GM18505 (cell line): ENCODE measurements around the gene PPIL3.
"Not testable (repeated sequence)": the region's sequence is repeated elsewhere in the genome, so short reads cannot be mapped to it uniquely, and the experiment has no call there.

Source experiments
- ATAC-seq: cut with Tn5 transposase; IDR thresholded peaks from one replicate; pipeline ENCODE4 v1.9.1; 2021; ENCODE audit not compliant: unreplicated experiment
- POLR2A ChIP-seq: IDR thresholded peaks from 4 replicates; pipeline ENCODE4 v1.6.1; 2011; ENCODE audit warnings: borderline replicate concordance; ENCODE audit not compliant: insufficient read depth, insufficient read length; ENCODE audit errors: extremely low read depth

PPIL3 gene

GRCh38 chr2:200888704-200889625 lies at the start of gene PPIL3, which contains the start of gene NIF3L1:
Gene PPIL3 (minus strand): TSS chr2:200889077. CDS start chr2:200887615, 1,462 bp downstream.
Gene NIF3L1 (plus strand): TSS chr2:200889371. CDS start chr2:200891944, 2,573 bp downstream.
- ATAC-seq = peak; percentile 86
- peak; percentile 73 for TF ChIP-seq POLR2A

GRCh38 chr2:200930947-200931626 lies 42.2 kb upstream of the PPIL3 start:
- TF ChIP-seq POLR2A = no peak
- ATAC-seq = no peak

- no peak for TF ChIP-seq POLR2A
- ATAC-seq = no peak
Measured at GRCh38 chr2:200929334-200930249, 40.7 kb upstream of the PPIL3 start.

- no peak for TF ChIP-seq POLR2A
- ATAC-seq = no peak
Measured at GRCh38 chr2:200922439-200922838, 33.6 kb upstream of the PPIL3 start.

GRCh38 chr2:200913654-200914053 lies 24.8 kb upstream of the PPIL3 start:
- no peak for ATAC-seq
- TF ChIP-seq POLR2A = no peak

- ATAC-seq = no peak
- TF ChIP-seq POLR2A = no peak
Measured at GRCh38 chr2:200909958-200910357, 21.1 kb upstream of the PPIL3 start.

- ATAC-seq = no peak
Measured at GRCh38 chr2:200905618-200906296, 16.9 kb upstream of the PPIL3 start.

GRCh38 chr2:200901459-200902072 lies 12.7 kb upstream of the PPIL3 start:
- peak; percentile 94 for ATAC-seq
- TF ChIP-seq POLR2A = no peak

More at GRCh38 chr2:200905618-200906296, 16.9 kb upstream of the PPIL3 start:
- no peak for TF ChIP-seq POLR2A

GRCh38 chr2:200899482-200899881 lies 10.6 kb upstream of the PPIL3 start:
- ATAC-seq = no peak
- no peak for TF ChIP-seq POLR2A

GRCh38 chr2:200881715-200882249 lies 7.1 kb downstream of the PPIL3 start:
- not testable (repeated sequence) for ATAC-seq

GRCh38 chr2:200878289-200878880 lies 10.5 kb downstream of the PPIL3 start:
- no peak for ATAC-seq
- no peak for TF ChIP-seq POLR2A

GRCh38 chr2:200877443-200877842 lies 11.4 kb downstream of the PPIL3 start:
- ATAC-seq = no peak
- no peak for TF ChIP-seq POLR2A

- TF ChIP-seq POLR2A = no peak
Measured at GRCh38 chr2:200873560-200873959, 15.3 kb downstream of the PPIL3 start.

More at GRCh38 chr2:200873560-200873959, 15.3 kb downstream of the PPIL3 start:
- ATAC-seq = no peak
